ENCODE data around the gene NMD3.
"Not testable (repeated sequence)": the region's sequence is repeated elsewhere in the genome, so short reads cannot be mapped to it uniquely, and the experiment has no call there.

NMD3 gene

GRCh38 chr3:161275919-161276318, 54.8 kb downstream of the NMD3 start:
- DNase-seq = no peak

GRCh38 chr3:161282387-161282786, 61.3 kb downstream of the NMD3 start:
- DNase-seq = not testable (repeated sequence)

- no peak for DNase-seq
These were observed 63.9 kb downstream of the NMD3 start for GRCh38 chr3:161284989-161285388.

- no peak for DNase-seq
These were observed 68.1 kb downstream of the NMD3 start for GRCh38 chr3:161289174-161289573.

- no peak for DNase-seq
These were observed 70.2 kb downstream of the NMD3 start for GRCh38 chr3:161291191-161291901.

GRCh38 chr3:161293381-161293780, 72.3 kb downstream of the NMD3 start:
- DNase-seq = no peak

GRCh38 chr3:161295325-161295724, 74.2 kb downstream of the NMD3 start:
- no peak for DNase-seq

- no peak for DNase-seq
These were observed 75.7 kb downstream of the NMD3 start for GRCh38 chr3:161296814-161297213.

Measured in anterior cingulate cortex (tissue), 58 donors.